Measurements from ENCODE around the gene PNO1.
"Not testable (repeated sequence)": the region's sequence is repeated elsewhere in the genome, so short reads cannot be mapped to it uniquely, and the experiment has no call there.

PNO1 gene

GRCh38 chr2:68157002-68157401, 686 bp upstream of the PNO1 start:
- DNase-seq (ENCODE audit: low read depth in 2 of 2) = no peak

GRCh38 chr2:68158134-68158447, 403 bp downstream of the PNO1 start:
- DNase-seq (ENCODE audit: low read depth in 2 of 2) = no peak

DNA sequence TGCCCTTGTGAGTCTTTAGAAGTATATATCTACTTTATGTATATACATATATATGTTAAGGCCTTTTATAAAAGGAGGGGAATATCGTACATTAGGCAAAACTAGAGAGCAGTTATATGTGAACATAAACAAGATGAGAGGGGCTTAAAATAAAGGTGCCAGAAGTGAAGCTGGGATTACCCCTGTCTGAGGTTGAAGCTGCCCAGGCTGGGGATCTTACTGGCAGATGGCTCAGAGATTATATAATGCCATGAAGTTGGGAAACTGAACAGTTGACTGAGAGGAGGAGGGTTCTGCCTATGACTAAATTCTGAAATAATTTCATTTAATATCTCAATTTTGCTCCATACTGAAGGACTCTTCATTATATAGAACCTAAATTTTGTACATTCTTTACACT, 6.0 kb downstream of the PNO1 start:
- no peak for DNase-seq (ENCODE audit: low read depth in 2 of 2)

DNA sequence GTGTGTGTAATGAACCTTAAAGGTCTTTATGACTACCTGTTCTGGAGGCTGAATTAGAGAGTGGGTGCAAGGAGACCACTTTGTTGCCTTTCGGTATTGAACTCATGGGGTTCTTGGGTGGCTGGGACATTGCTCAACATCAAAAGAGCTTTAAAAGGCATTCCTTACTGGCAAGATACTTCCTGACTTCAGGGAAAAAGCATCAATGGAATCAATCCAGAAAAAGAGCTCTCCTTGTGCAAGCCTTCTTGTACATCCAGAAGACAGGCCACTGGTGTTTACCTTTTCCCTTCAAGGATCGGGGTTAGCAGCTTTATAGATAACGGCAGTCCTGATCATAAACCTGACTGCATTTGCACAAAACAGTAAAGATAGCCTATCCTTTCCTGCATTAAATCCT, 9.5 kb downstream of the PNO1 start:
- DNase-seq (ENCODE audit: low read depth in 2 of 2) = no peak

GRCh38 chr2:68169308-68169707, 11.6 kb downstream of the PNO1 start:
- no peak for DNase-seq (ENCODE audit: low read depth in 2 of 2)

GRCh38 chr2:68171146-68171545, 13.5 kb downstream of the PNO1 start:
- no peak for DNase-seq (ENCODE audit: low read depth in 2 of 2)

DNA sequence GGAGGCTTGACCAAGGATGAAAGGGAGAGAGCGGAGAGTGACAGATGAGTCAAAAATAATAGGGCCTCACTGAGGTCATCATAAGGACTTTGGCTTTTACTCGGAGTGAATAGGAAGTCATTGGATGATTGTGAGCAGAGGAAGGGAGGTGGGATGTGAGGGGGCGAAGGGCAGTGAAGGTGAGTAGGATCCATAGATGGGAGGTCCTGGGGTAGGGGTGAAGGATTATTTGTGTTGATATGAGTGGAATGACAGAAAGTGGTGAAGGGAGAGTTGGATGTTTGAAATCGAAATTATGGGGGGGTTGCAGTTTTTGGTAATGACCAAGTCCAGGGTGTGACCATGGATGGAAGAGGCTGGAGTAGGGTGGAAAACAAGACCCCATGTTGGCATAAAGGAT, 14.0 kb downstream of the PNO1 start:
- no peak for DNase-seq (ENCODE audit: low read depth in 2 of 2)

GRCh38 chr2:68172521-68172920, 14.8 kb downstream of the PNO1 start:
- DNase-seq (ENCODE audit: low read depth in 2 of 2) = no peak

GRCh38 chr2:68172990-68173700, 15.5 kb downstream of the PNO1 start:
- no peak for DNase-seq (ENCODE audit: low read depth in 2 of 2)

- DNase-seq (ENCODE audit: low read depth in 2 of 2) = not testable (repeated sequence)
These were observed 17.5 kb downstream of the PNO1 start for GRCh38 chr2:68175210-68175609.

GRCh38 chr2:68176657-68177056, 19.0 kb downstream of the PNO1 start:
- DNase-seq (ENCODE audit: low read depth in 2 of 2) = no peak

DNA sequence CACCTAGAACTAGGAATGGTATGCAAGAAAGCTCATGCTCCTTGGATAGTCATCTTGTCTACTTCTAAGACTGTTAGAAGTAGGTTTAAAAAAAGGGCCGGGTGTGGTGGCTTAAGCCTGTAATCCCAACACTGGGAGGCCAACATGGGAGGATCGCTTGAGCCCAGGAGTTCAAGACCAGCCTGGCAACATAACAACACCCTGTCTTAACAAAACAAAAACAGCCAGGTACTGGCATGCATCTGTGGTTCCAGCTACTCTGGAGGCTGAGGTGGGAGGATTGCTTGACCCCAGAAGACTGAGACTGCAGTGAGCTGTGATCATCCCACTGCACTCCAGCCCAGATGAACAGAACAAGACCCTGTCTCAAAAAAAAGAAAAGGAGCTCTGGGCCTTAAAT, 19.9 kb downstream of the PNO1 start:
- no peak for DNase-seq (ENCODE audit: low read depth in 2 of 2)

- no peak for DNase-seq (ENCODE audit: low read depth in 2 of 2)
These were observed 20.7 kb downstream of the PNO1 start for GRCh38 chr2:68178432-68178831.

DNA sequence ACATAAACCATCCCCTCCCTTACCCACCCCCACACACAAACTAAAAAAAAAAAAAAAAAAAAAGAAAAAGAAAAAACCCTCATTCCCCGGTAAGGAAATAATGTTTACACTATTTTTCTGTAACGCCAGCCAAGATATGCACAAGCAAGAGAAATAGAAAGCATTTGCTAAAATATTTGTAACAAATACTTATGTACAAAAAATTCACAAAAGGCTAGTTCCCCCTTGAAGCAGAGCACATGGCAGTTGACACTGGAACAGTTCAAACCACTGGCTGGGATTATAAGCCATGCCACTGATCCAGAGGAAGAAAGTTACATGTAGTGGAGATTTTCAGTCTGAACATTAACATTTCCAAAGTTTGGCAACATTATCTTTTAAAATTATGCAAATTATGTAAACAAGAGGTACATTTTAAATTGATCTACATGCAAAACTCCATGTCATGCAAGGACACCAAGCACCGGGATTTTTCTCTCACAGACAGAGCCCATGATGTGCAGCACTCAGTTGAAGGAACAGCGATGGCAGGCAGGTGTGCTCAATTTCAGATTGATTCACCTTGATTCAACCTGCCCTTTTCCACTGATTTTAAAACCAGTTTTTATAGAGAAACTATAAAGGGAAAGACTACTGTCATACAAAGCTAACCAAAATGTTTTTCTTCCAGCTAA, 21.4 kb downstream of the PNO1 start:
- no peak for DNase-seq (ENCODE audit: low read depth in 2 of 2)

DNA sequence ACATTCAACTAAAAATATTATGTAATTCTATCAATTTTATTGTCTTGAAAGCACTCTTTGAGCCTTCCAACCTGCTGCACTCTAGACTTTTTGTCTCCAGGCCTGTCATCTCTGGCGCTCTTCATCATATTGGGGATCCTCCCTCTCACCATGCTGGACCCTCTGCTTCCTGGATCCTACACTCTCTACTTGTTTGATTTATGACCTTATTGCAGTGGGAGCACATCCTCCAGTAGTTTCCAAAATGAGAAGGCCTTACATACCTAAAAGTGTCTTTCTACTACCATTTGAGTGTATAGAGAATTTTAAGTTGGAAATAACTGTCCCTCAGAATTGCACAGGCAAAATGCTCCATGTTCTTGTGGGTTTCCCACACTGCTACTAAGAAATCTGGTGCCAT, 25.2 kb downstream of the PNO1 start:
- DNase-seq (ENCODE audit: low read depth in 2 of 2) = no peak

DNA sequence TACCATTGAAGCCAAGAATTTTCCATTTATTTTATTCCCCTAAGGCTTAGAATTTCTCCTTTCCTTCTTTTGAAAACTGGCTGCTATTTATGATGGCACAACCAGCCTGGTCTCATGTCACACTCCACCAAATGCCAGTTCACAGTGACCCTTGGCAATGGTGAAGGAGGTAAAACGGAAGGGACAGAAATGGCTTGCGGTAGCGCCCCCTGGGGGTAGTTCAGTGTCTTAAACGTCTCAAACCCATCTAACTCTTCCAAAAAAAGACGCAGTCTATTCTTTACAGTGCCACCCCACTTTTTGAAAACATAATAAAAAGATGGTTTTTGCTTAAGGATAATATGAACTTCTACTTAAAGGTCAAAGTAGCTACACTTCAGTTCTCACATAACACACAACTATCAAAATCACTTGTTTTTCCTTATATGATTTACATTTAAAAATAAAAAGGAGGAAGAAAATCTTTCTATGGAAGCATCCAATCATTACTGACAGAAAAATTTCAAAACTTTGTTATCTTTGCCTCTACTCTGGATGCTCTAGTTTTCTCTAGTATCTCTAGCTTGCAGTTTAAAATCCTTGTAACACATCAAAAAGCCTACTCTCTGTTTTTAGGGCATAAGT, 28.0 kb downstream of the PNO1 start:
- peak in 1 of 2 donors; percentile 28 for DNase-seq (ENCODE audit: low read depth in 2 of 2)

DNA sequence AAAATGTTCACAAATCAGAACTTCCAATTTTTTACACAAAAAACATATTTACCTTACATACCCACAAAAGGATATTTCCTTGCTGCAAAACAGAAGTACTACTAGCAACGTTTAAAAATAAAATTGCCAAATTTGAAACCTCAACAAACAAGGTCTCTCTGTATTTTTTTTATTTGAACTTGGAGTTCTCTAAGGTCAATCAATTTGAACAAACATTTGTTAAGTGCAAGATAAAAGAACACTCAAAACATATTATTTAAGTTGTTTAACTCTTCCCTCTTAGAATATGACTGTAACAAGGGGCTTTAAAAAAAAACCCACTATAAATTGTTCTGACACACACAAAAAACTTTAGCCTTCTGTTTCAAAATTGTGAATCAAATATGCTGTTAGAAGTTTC, 29.6 kb downstream of the PNO1 start:
- DNase-seq (ENCODE audit: low read depth in 2 of 2) = no peak

- no peak for DNase-seq (ENCODE audit: low read depth in 2 of 2)
These were observed 31.1 kb downstream of the PNO1 start for GRCh38 chr2:68188831-68189230.

DNA sequence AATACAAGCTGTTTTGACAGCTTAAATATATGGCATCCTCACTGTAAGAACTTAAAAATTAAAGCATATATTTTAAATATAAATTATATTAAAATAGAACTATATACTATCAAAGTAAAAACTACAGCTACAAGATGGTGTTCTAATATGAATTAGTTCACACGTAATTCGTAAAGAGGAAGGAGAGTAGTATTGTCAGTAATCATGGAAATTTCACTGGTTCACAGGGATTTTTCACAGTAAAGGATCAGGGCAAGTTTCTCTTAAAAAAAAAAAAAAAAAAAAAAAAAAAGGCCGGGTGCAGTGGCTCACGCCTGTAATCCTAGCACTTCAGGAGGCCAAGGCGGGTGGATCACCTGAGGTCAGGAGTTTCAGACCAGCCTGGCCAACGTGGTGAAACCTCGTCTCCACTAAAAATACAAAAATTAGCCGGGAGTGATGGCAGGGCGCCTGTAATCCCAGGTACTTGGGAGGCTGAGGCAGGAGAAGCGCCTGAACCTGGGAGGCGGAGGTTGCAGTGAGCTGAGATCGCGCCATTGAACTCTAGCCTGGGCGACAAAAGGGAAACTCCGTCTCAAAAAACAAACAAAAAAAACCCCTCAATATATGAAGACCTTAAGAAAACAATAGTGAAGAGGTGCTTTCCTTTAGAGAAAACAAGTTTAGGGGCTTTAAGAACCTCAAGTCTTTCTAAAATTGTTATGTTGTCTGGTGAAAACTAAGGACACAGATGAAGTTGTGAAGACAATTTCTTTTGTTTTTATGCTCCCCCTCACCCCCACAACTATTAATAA, 32.5 kb downstream of the PNO1 start:
- DNase-seq (ENCODE audit: low read depth in 2 of 2) = no peak

GRCh38 chr2:68190991-68191731, 33.5 kb downstream of the PNO1 start:
- DNase-seq (ENCODE audit: low read depth in 2 of 2) = no peak

DNA sequence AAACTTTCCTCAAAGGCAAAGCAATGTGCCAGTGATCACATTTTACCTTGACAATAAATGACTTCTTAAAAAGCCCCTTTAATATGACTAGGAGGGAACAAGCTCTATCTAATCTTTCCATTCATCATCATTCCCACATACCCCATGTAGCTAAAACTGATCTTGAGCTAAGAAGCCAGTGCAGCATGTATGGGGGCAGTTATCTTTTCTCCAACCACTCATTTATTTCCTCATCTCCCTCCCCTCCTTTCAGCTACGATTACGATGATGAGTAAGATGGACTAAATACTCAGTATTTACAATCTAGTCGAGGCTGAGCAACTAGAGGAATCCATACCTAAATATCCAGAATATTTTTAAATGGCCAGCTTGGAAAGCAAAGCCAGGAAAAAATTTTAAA, 35.5 kb downstream of the PNO1 start:
- no peak for DNase-seq (ENCODE audit: low read depth in 2 of 2)
